Vagina (tissue), 2 donors: ENCODE measurements around the gene TSHR.

Source experiments
- POLR2A ChIP-seq, 2 donors: fragments of 450-650 bp; IDR thresholded peaks; one replicate each; pipeline ENCODE4 v1.6.1; 2017; ENCODE audit warnings: antibody characterized with exemption in 2 of 2, mild to moderate bottlenecking in 2 of 2, moderate library complexity in 2 of 2
- POLR2AphosphoS5 ChIP-seq, 2 donors: sonication (generic); formaldehyde crosslinking; IDR thresholded peaks; one replicate each; pipeline ENCODE4 v1.9.0; 2017; ENCODE audit warnings: antibody characterized with exemption in 2 of 2, mild to moderate bottlenecking in 2 of 2, low read depth in 1 of 2; ENCODE audit not compliant: insufficient read depth in 1 of 2
- TF ChIP-seq, protein P1 (sequence below), 3 experiments: fragments of 450-650 bp in 2 of 3; fragments of 200-600 bp in 1 of 3; sonication (generic) in 1 of 3; IDR thresholded peaks; one replicate each; pipeline ENCODE4 v1.5.1; 2017 to 2019; ENCODE audit warnings: antibody characterized with exemption in 3 of 3, mild to moderate bottlenecking in 2 of 3, moderate library complexity in 2 of 3

DNA sequence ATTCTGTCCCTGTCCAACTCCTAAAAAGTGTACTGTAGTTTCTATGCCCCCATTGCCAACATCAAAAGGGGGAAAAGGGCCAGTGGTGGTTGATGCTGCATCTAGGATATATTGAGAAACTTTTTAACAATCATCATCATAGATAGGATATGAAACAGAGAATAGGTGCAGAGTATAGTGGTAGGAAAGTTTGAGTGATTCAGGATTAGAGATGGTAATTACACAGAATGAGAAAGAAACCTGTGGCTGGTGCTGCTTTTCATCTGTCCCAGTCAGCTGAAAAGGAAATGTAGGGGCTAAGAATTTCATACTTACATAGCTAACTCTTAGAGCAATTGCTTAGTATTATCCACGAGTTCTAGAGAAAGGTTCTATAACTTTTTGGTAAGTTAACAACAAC, 197.8 kb downstream of the TSHR start:
- TF ChIP-seq POLR2A (IDR thresholded peaks at IDR 0.05) (no peak), POLR2AphosphoS5 (IDR thresholded peaks at IDR 0.05; ENCODE audit: insufficient read depth in 1 of 2, low read depth in 1 of 2) (no peak)
- TF ChIP-seq, protein P1, sequence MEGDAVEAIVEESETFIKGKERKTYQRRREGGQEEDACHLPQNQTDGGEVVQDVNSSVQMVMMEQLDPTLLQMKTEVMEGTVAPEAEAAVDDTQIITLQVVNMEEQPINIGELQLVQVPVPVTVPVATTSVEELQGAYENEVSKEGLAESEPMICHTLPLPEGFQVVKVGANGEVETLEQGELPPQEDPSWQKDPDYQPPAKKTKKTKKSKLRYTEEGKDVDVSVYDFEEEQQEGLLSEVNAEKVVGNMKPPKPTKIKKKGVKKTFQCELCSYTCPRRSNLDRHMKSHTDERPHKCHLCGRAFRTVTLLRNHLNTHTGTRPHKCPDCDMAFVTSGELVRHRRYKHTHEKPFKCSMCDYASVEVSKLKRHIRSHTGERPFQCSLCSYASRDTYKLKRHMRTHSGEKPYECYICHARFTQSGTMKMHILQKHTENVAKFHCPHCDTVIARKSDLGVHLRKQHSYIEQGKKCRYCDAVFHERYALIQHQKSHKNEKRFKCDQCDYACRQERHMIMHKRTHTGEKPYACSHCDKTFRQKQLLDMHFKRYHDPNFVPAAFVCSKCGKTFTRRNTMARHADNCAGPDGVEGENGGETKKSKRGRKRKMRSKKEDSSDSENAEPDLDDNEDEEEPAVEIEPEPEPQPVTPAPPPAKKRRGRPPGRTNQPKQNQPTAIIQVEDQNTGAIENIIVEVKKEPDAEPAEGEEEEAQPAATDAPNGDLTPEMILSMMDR (IDR thresholded peaks at IDR 0.05) = no peak
